ENCODE measurements around the gene CEP57. TPM values are rescaled to one million over a fixed set of nuclear protein-coding genes. Genes with fewer than 3 reads are reported as not detected.

CEP57 gene
- total and polyA plus RNA-seq, 2 experiments from 2014 or later, result 36.8 to 48.8 TPM

DNA sequence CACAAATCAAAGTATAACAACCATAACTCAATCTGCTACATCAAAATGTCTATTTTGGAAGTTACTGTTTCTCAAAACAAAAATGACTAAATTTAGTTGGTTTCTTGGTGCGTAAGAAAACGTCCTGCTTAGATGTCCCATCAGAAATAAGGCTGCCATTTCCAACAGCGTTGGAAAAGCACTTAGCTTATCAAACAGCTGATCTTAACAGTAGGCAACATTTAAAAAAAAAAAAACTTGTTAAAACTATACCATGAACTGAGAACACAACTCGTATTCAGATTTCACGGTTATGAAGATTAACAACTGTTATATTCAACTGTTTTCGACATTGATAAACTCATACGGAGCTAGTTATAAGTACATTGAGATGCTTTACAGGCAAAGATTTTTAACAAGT lies 2.4 kb downstream of the CEP57 start:
- no peak for DNase-seq (ENCODE audit: low spot score)
- no peaks in the 10 kb centered on the region for H4K20me1 ChIP-seq (ENCODE audit: insufficient read depth, poor library complexity, severe bottlenecking)
- H3K4me3 ChIP-seq, result no peak overlapping the region
- peak overlapping the region; percentile 94 for H3K4me2 ChIP-seq
- no peak overlapping the region for H3K27ac ChIP-seq
- TF ChIP-seq EZH2phosphoT487 (IDR thresholded peaks at IDR 0.05; ENCODE audit: low read depth, severe bottlenecking, unreplicated experiment), result no peak
- no peak for TF ChIP-seq EZH2 (IDR thresholded peaks at IDR 0.05; ENCODE audit: borderline replicate concordance)
- TF ChIP-seq, protein P1, sequence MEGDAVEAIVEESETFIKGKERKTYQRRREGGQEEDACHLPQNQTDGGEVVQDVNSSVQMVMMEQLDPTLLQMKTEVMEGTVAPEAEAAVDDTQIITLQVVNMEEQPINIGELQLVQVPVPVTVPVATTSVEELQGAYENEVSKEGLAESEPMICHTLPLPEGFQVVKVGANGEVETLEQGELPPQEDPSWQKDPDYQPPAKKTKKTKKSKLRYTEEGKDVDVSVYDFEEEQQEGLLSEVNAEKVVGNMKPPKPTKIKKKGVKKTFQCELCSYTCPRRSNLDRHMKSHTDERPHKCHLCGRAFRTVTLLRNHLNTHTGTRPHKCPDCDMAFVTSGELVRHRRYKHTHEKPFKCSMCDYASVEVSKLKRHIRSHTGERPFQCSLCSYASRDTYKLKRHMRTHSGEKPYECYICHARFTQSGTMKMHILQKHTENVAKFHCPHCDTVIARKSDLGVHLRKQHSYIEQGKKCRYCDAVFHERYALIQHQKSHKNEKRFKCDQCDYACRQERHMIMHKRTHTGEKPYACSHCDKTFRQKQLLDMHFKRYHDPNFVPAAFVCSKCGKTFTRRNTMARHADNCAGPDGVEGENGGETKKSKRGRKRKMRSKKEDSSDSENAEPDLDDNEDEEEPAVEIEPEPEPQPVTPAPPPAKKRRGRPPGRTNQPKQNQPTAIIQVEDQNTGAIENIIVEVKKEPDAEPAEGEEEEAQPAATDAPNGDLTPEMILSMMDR (IDR thresholded peaks at IDR 0.05; ENCODE audit: poor library complexity), result no peak
- no peaks in the 10 kb centered on the region for H3K36me3 ChIP-seq (replicated peaks; ENCODE audit: insufficient read depth, low read depth)
- H3K27me3 ChIP-seq, result no peaks in the 10 kb centered on the region
- WGBS (ENCODE audit: low lambda C conversion rate, missing lambda C conversion rate), result 87% methylated on average over 7 of the region's 7 CpGs
- H3K4me1 ChIP-seq (ENCODE audit: insufficient read depth), result peaks cover 24% of the 10 kb centered on the region
- peaks cover 76% of the 10 kb centered on the region for H3K79me2 ChIP-seq
- H2AFZ ChIP-seq, result no peak overlapping the region
- no peaks in the 10 kb centered on the region for H3K9me2 ChIP-seq (replicated peaks; ENCODE audit: insufficient read depth)
- H3K9me3 ChIP-seq (ENCODE audit: low read depth), result no peaks in the 10 kb centered on the region

DNA sequence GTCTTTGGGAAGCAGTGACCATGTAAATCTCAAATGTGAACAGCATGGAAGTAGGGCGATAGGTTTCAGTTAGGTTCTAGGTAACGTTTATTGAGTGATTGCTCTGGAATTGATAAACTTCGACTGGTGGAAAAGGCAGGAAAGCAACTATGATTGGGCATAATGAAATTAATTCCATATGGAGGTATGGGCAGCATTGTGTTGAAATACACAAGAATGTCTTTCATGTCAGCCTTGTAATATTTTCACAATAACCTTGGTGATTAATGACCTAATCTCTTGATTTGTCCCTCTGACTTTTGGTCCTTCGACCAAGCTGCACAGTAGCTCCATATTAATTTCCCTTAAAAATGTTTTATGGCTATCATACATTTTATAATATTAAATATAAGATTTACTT lies 2.8 kb downstream of the CEP57 start:
- Histone ChIP-seq H2AFZ (no peak overlapping the region), H4K20me1 (ENCODE audit: insufficient read depth, poor library complexity, severe bottlenecking) (no peaks in the 10 kb centered on the region), H3K36me3 (replicated peaks; ENCODE audit: insufficient read depth, low read depth) (no peaks in the 10 kb centered on the region), H3K9me3 (ENCODE audit: low read depth) (no peaks in the 10 kb centered on the region), H3K9me2 (replicated peaks; ENCODE audit: insufficient read depth) (no peaks in the 10 kb centered on the region), H3K79me2 (peaks cover 76% of the 10 kb centered on the region), H3K4me1 (ENCODE audit: insufficient read depth) (peaks cover 22% of the 10 kb centered on the region), H3K4me3 (no peak overlapping the region), H3K27me3 (no peaks in the 10 kb centered on the region), H3K27ac (no peak overlapping the region), H3K4me2 (peak overlapping the region; percentile 94)
- WGBS (ENCODE audit: low lambda C conversion rate, missing lambda C conversion rate), result 59% methylated on average over 4 of the region's 4 CpGs
- TF ChIP-seq EZH2phosphoT487 (IDR thresholded peaks at IDR 0.05; ENCODE audit: low read depth, severe bottlenecking, unreplicated experiment), result no peak
- TF ChIP-seq, protein P1 (IDR thresholded peaks at IDR 0.05; ENCODE audit: poor library complexity), result no peak
- no peak for TF ChIP-seq EZH2 (IDR thresholded peaks at IDR 0.05; ENCODE audit: borderline replicate concordance)
- no peak for DNase-seq (ENCODE audit: low spot score)

DNA sequence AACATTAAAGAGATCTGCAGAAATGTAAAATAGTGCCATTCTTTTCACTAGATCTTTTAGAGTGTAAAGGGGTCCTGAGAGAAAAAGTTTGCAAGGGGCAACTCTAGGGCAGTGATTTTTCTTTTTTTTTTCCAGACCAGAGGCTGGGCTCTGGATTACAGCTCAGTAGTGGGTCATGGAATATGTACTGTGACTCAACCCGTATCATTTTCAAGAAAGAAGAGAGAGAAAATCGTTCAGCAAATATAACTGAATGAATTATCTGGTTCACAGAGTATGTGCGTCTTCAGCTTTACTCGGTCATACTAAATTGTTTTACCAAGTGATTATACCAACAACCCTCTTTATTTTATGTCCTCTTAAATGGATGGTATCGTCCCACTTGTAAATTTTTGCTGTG lies 3.8 kb downstream of the CEP57 start:
- WGBS (ENCODE audit: low lambda C conversion rate, missing lambda C conversion rate), result 91% methylated on average over 5 of the region's 5 CpGs
- H3K27ac ChIP-seq, result no peak overlapping the region
- peaks cover 17% of the 10 kb centered on the region for H3K4me1 ChIP-seq (ENCODE audit: insufficient read depth)
- no peak overlapping the region for H3K4me3 ChIP-seq
- H3K9me3 ChIP-seq (ENCODE audit: low read depth), result no peaks in the 10 kb centered on the region
- peaks cover 80% of the 10 kb centered on the region for H3K79me2 ChIP-seq
- H3K9me2 ChIP-seq (replicated peaks; ENCODE audit: insufficient read depth), result no peaks in the 10 kb centered on the region
- no peaks in the 10 kb centered on the region for H3K27me3 ChIP-seq
- no peak overlapping the region for H3K4me2 ChIP-seq
- H4K20me1 ChIP-seq (ENCODE audit: insufficient read depth, poor library complexity, severe bottlenecking), result no peaks in the 10 kb centered on the region
- H3K36me3 ChIP-seq (replicated peaks; ENCODE audit: insufficient read depth, low read depth), result no peaks in the 10 kb centered on the region
- TF ChIP-seq EZH2 (IDR thresholded peaks at IDR 0.05; ENCODE audit: borderline replicate concordance) (no peak), EZH2phosphoT487 (IDR thresholded peaks at IDR 0.05; ENCODE audit: low read depth, severe bottlenecking, unreplicated experiment) (no peak)
- TF ChIP-seq, protein P1 (IDR thresholded peaks at IDR 0.05; ENCODE audit: poor library complexity), result no peak
- no peak for DNase-seq (ENCODE audit: low spot score)
- no peak overlapping the region for H2AFZ ChIP-seq

Measured in hepatocyte (in vitro differentiated cells).